H9 (cell line): Measurements from ENCODE around the gene EN1. TPM values are rescaled to one million over a fixed set of nuclear protein-coding genes. Genes with fewer than 3 reads are reported as not detected.

ENCODE experiments used
- DNase-seq: peaks from one replicate; pipeline ENCODE4 v3.0.0-alpha.2; 2017
- H2AFZ ChIP-seq: one replicate; pipeline ENCODE4 v1.6.1; 2013; ENCODE audit warnings: mild to moderate bottlenecking, low read length, control low read depth, moderate library complexity
- H2AK5ac ChIP-seq: 2 replicates; pipeline ENCODE4 v1.6.1; 2013; ENCODE audit warnings: low read length, control low read depth, mixed read lengths; ENCODE audit not compliant: insufficient read length
- H2BK120ac ChIP-seq: one replicate; pipeline ENCODE4 v1.6.1; 2013; ENCODE audit warnings: low read depth, mild to moderate bottlenecking, low read length, control low read depth, inconsistent platforms; ENCODE audit not compliant: poor library complexity, severe bottlenecking
- H2BK12ac ChIP-seq: 2 replicates; pipeline ENCODE4 v1.6.1; 2013; ENCODE audit warnings: low read length, control low read depth, mixed read lengths, low read depth; ENCODE audit not compliant: insufficient read length
- H2BK15ac ChIP-seq: 2 replicates; pipeline ENCODE4 v1.6.1; 2013; ENCODE audit warnings: low read depth, low read length, control low read depth
- H2BK20ac ChIP-seq: one replicate; pipeline ENCODE4 v1.6.1; 2013; ENCODE audit warnings: low read depth, mild to moderate bottlenecking, low read length, control low read depth, inconsistent platforms; ENCODE audit not compliant: poor library complexity, severe bottlenecking
- H2BK5ac ChIP-seq: 2 replicates; pipeline ENCODE4 v1.6.1; 2013; ENCODE audit warnings: low read length, control low read depth, mixed read lengths; ENCODE audit not compliant: insufficient read length
- H3K14ac ChIP-seq: 2 replicates; pipeline ENCODE4 v1.6.1; 2013; ENCODE audit warnings: low read length, control low read depth; ENCODE audit not compliant: insufficient read depth
- H3K18ac ChIP-seq: 2 replicates; pipeline ENCODE4 v1.6.1; 2013; ENCODE audit warnings: low read depth, mild to moderate bottlenecking, mixed read lengths, low read length, control low read depth; ENCODE audit not compliant: insufficient read length
- H3K23ac ChIP-seq: 2 replicates; pipeline ENCODE4 v1.6.1; 2013; ENCODE audit warnings: low read length, control low read depth, mixed read lengths, low read depth; ENCODE audit not compliant: insufficient read length
- H3K23me2 ChIP-seq: 2 replicates; pipeline ENCODE4 v1.6.1; 2013; ENCODE audit warnings: low read depth, mild to moderate bottlenecking, mixed read lengths, low read length, control low read depth; ENCODE audit not compliant: insufficient read length, poor library complexity, severe bottlenecking
- H3K27ac ChIP-seq: 2 replicates; pipeline ENCODE4 v1.5.1; 2013; ENCODE audit warnings: low read length, control low read depth, mixed read lengths, low read depth; ENCODE audit not compliant: insufficient read length
- H3K27me3 ChIP-seq: 2 replicates; pipeline ENCODE4 v1.6.1; 2013; ENCODE audit warnings: low read length, control low read depth, inconsistent platforms; ENCODE audit not compliant: insufficient read depth
- H3K4ac ChIP-seq: 2 replicates; pipeline ENCODE4 v1.6.1; 2013; ENCODE audit warnings: low read depth, mild to moderate bottlenecking, control low read depth, inconsistent platforms, low read length, moderate library complexity
- H3K4me1 ChIP-seq: 2 replicates; pipeline ENCODE4 v1.6.1; 2013; ENCODE audit warnings: low read length, control low read depth, inconsistent platforms; ENCODE audit not compliant: insufficient read depth
- H3K4me2 ChIP-seq: 2 replicates; pipeline ENCODE4 v1.6.1; 2013; ENCODE audit warnings: low read length, control low read depth, mixed read lengths; ENCODE audit not compliant: insufficient read length, insufficient read depth
- H3K56ac ChIP-seq: 2 replicates; pipeline ENCODE4 v1.6.1; 2013; ENCODE audit warnings: low read depth, mild to moderate bottlenecking, mixed read lengths, low read length, control low read depth; ENCODE audit not compliant: insufficient read length
- H3K79me1 ChIP-seq: 2 replicates; pipeline ENCODE4 v1.6.1; 2013; ENCODE audit warnings: low read depth, mild to moderate bottlenecking, moderate library complexity, low read length, control low read depth, inconsistent platforms; ENCODE audit not compliant: insufficient read depth, poor library complexity, severe bottlenecking
- H3K79me2 ChIP-seq: 2 replicates; pipeline ENCODE4 v1.6.1; 2013; ENCODE audit warnings: low read length, control low read depth, inconsistent platforms; ENCODE audit not compliant: insufficient read depth
- H3K9ac ChIP-seq: 2 replicates; pipeline ENCODE4 v1.6.1; 2013; ENCODE audit warnings: low read length, control low read depth, mixed read lengths; ENCODE audit not compliant: insufficient read length; ENCODE audit errors: extremely low read depth
- H3K9me3 ChIP-seq: one replicate; pipeline ENCODE4 v1.6.1; 2013; ENCODE audit warnings: low read depth, low read length, inconsistent platforms; ENCODE audit not compliant: control insufficient read depth
- H3T11ph ChIP-seq: one replicate; pipeline ENCODE4 v1.6.1; 2013; ENCODE audit warnings: mild to moderate bottlenecking, low read length, control low read depth, inconsistent platforms
- H4K20me1 ChIP-seq: one replicate; pipeline ENCODE4 v1.6.1; 2013; ENCODE audit not compliant: control insufficient read depth, insufficient read length, insufficient read depth
- H4K5ac ChIP-seq: 2 replicates; pipeline ENCODE4 v1.6.1; 2013; ENCODE audit warnings: low read depth, mild to moderate bottlenecking, mixed read lengths, low read length, control low read depth; ENCODE audit not compliant: insufficient read length
- H4K8ac ChIP-seq: replicated peaks from 2 replicates; pipeline ENCODE4 v1.6.1; 2013; ENCODE audit warnings: low read length, control low read depth, mixed read lengths, low read depth; ENCODE audit not compliant: insufficient read length
- H4K91ac ChIP-seq: 2 replicates; pipeline ENCODE4 v1.6.1; 2013; ENCODE audit warnings: low read depth, mild to moderate bottlenecking, moderate library complexity, mixed read lengths, low read length, control low read depth; ENCODE audit not compliant: insufficient read length
- H3K27ac Mint-ChIP-seq, 3 experiments: 2 replicates in 2 of 3; 3 replicates in 1 of 3; pipeline ENCODE4 v1.8.0; 2020 to 2021; ENCODE audit warnings: mixed read lengths in 3 of 3, mild to moderate bottlenecking in 1 of 3, moderate library complexity in 1 of 3
- H3K27me3 Mint-ChIP-seq: 2 replicates; pipeline ENCODE4 v1.8.0; 2021; ENCODE audit warnings: low read depth, mild to moderate bottlenecking, moderate library complexity, mixed read lengths
- H3K36me3 Mint-ChIP-seq, 3 experiments: 2 replicates in 2 of 3; 3 replicates in 1 of 3; pipeline ENCODE4 v1.8.0; 2020 to 2021; ENCODE audit warnings: low read depth in 3 of 3, mixed read lengths in 3 of 3; ENCODE audit not compliant: insufficient read depth in 1 of 3
- H3K4me1 Mint-ChIP-seq, 2 experiments: 2 replicates each; pipeline ENCODE4 v1.8.0; 2020; ENCODE audit warnings: mixed read lengths in 2 of 2
- H3K4me3 Mint-ChIP-seq, 2 experiments: 2 replicates in 1 of 2; 3 replicates in 1 of 2; pipeline ENCODE4 v1.8.0; 2020 to 2021; ENCODE audit warnings: mild to moderate bottlenecking in 2 of 2, mixed read lengths in 2 of 2, moderate library complexity in 1 of 2
- H3K9me3 Mint-ChIP-seq, 2 experiments: 2 replicates in 1 of 2; 3 replicates in 1 of 2; pipeline ENCODE4 v1.8.0; 2020; ENCODE audit warnings: mild to moderate bottlenecking in 2 of 2, mixed read lengths in 2 of 2, moderate library complexity in 1 of 2
- CTCF ChIP-seq: fragments of 200-600 bp; sonication (generic); conservative IDR thresholded peaks from 3 replicates; pipeline ENCODE4 v1.8.0; 2021; ENCODE audit warnings: antibody characterized with exemption, mild to moderate bottlenecking
- WGBS: extraction: QIAGEN DNeasy Blood & Tissue Kit; methylation state at CpG from one replicate; pipeline ENCODE4 v1.1.7; 2013; ENCODE audit warnings: missing lambda C conversion rate, low lambda C conversion rate, mixed read lengths; ENCODE audit not compliant: insufficient read length; ENCODE audit errors: extremely low coverage; 5-methylcytosine and 5-hydroxymethylcytosine counted together
- total RNA-seq: library from RNA; stranded (reverse); gene quantifications from 2 replicates; pipeline ENCODE4 v1.2.1, GENCODE V29; 2021

EN1 gene
- total RNA-seq, 1 experiment from 2014 or later: not detected

- Mint-ChIP-seq H3K27me3 (peaks cover 26% of the 10 kb centered on the region), H3K27ac (no peak overlapping the region), H3K36me3 (no peaks in the 10 kb centered on the region; a peak in 1 of 7 replicates), H3K4me1 (peaks cover 7 to 8% of the 10 kb centered on the region in 2 experiments; a peak in 3 of 4 replicates), H3K4me3 (no peak overlapping the region), H3K9me3 (no peaks in the 10 kb centered on the region)
- H3K23me2 ChIP-seq: no peaks in the 10 kb centered on the region
- H3K23ac ChIP-seq: no peak overlapping the region
- no peaks in the 10 kb centered on the region for H3K79me1 ChIP-seq
- no peaks in the 10 kb centered on the region for H3K4me1 ChIP-seq
- no peaks in the 10 kb centered on the region for H3K79me2 ChIP-seq
- no peak overlapping the region for H3K18ac ChIP-seq
- H3K4ac ChIP-seq: no peak overlapping the region
- H3K27me3 ChIP-seq: no peaks in the 10 kb centered on the region
- H2BK12ac ChIP-seq: no peak overlapping the region
- WGBS: no CpG with 5 or more reads among the region's 4 CpGs
- no peak overlapping the region for H4K5ac ChIP-seq
- H2BK20ac ChIP-seq: no peak overlapping the region
- no peak for DNase-seq
- no peak overlapping the region for H3K56ac ChIP-seq
- H3K9me3 ChIP-seq: no peaks in the 10 kb centered on the region
- H3K9ac ChIP-seq: no peak overlapping the region
- H4K20me1 ChIP-seq: no peaks in the 10 kb centered on the region
- no peak overlapping the region for H3T11ph ChIP-seq
- H2AK5ac ChIP-seq: no peak overlapping the region
- no peak overlapping the region for H3K27ac ChIP-seq
- no peak overlapping the region for H2BK15ac ChIP-seq
- H3K14ac ChIP-seq: no peak overlapping the region
- H2BK5ac ChIP-seq: no peak overlapping the region
- no peak overlapping the region for H2BK120ac ChIP-seq
- H4K8ac ChIP-seq: no peak overlapping the region
- H3K4me2 ChIP-seq: no peak overlapping the region
- no peak overlapping the region for H2AFZ ChIP-seq
- H4K91ac ChIP-seq: no peak overlapping the region
- no peak for TF ChIP-seq CTCF
Observed at GRCh38 chr2:118800736-118801135, 46.7 kb downstream of the EN1 start.
